T-helper 2 cell treated with Interferon-gamma antibody and Interleukin-4, amounts not matched to agents 5 μg/mL and 100 μg/mL, for 36 hours (primary cell): ENCODE data around the gene APEX1.
"Not testable (repeated sequence)": the region's sequence is repeated elsewhere in the genome, so short reads cannot be mapped to it uniquely, and the experiment has no call there.

Source experiments
- DNase-seq: peaks from one replicate; pipeline ENCODE4 v3.0.0; 2021; ENCODE audit warnings: low spot score
- H3K27ac Mint-ChIP-seq: one replicate; pipeline ENCODE4 v1.8.0; 2021; ENCODE audit warnings: mild to moderate bottlenecking, mixed read lengths
- H3K27me3 Mint-ChIP-seq: one replicate; pipeline ENCODE4 v1.8.0; 2021; ENCODE audit warnings: low read depth, mixed read lengths
- H3K36me3 Mint-ChIP-seq: one replicate; pipeline ENCODE4 v1.8.0; 2021; ENCODE audit warnings: low read depth, mixed read lengths
- H3K4me1 Mint-ChIP-seq: one replicate; pipeline ENCODE4 v1.8.0; 2021; ENCODE audit warnings: low read depth, mixed read lengths
- H3K4me3 Mint-ChIP-seq: one replicate; pipeline ENCODE4 v1.8.0; 2022; ENCODE audit warnings: mild to moderate bottlenecking, moderate library complexity, mixed read lengths
- H3K9me3 Mint-ChIP-seq: one replicate; pipeline ENCODE4 v1.8.0; 2021; ENCODE audit warnings: mixed read lengths

The APEX1 gene

DNA sequence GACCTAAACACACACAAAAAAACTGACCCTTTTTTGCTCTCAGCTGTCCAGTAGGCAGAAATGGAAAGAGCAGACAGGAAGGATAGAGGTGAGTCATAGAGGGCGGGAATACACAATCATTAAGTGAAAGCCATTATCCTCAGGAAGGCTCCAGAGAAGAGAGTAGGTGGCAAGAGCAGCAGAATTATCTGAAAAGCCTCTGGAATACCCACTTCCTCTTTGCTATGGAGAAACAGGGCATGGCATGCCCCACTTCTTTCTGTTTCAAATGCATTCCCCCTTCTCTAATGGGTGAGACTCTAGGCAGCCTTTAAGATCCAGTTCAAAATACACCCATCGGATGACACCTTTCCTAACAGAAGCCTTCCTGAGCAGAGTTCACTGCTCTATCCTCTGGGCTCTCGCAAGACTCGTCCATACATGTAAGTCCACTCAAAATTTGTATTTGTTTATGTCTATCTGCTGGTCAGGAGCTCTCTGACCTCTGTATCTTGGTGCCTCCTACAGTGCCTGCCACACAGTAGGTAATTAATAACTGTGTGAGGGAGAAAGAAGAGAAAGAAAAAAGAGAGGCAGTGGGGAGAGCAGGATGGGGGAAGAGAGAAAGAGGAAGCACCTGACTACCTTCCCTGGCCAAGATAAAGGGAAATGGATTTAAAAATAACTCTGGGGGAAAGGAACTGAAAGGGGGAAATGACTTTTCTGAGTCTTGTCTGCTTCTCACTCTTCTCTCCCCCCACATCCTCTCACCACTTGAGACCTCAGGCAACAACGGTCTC, 27.6 kb upstream of the APEX1 start:
- peak overlapping the region; percentile 57 for H3K4me3 Mint-ChIP-seq
- peak overlapping the region; percentile 86 for H3K27ac Mint-ChIP-seq
- H3K36me3 Mint-ChIP-seq: no peaks in the 10 kb centered on the region
- H3K27me3 Mint-ChIP-seq: no peaks in the 10 kb centered on the region
- no peaks in the 10 kb centered on the region for H3K9me3 Mint-ChIP-seq
- DNase-seq: no peak
- H3K4me1 Mint-ChIP-seq: peaks cover 28% of the 10 kb centered on the region

DNA sequence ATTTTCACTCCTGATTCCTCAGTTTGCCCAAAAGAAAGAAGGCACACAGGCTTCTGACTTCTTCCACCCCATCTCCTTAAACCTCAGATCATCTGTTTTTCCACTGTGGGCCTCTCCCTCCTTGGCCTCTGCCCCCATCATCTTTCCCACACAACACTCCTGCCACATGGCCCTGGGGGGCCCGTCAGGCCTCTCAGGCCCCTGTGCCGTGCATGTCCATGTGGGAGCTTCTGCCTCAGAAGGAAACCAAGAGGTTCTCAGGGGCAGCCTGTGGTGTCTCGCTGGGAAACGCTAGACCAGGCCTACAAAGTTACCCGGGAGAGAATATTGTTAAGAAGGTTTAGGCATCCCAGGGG, 27.0 kb upstream of the APEX1 start:
- peak overlapping the region; percentile 86 for H3K27ac Mint-ChIP-seq
- H3K9me3 Mint-ChIP-seq: no peaks in the 10 kb centered on the region
- DNase-seq: no peak
- no peaks in the 10 kb centered on the region for H3K27me3 Mint-ChIP-seq
- H3K4me3 Mint-ChIP-seq: peak overlapping the region; percentile 57
- peaks cover 28% of the 10 kb centered on the region for H3K4me1 Mint-ChIP-seq
- no peaks in the 10 kb centered on the region for H3K36me3 Mint-ChIP-seq

DNA sequence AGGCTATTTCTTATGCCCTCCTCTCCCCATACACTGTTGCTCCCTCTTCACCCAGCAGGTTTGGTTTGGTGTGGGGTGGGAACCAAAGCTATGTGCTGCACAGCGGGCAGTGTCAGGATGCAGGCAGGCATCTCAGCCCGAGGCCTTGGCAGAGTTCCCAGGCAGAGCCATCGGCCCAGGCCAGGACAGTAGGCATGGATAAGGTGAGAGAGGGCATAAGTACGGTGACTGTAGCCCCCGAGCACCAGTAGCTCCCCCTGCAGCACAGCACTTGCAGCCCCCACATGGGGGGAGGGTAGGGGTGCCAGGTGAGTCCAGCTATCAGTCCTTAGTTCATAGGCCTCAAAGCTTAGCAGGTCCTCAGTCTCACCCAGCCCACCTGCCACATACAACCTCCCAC, 26.2 kb upstream of the APEX1 start:
- peak overlapping the region; percentile 29 for H3K4me3 Mint-ChIP-seq

GRCh38 chr14:20429801-20430669, 25.0 kb upstream of the APEX1 start:
- no peak for DNase-seq
- no peak overlapping the region for H3K27ac Mint-ChIP-seq
- peaks cover 26% of the 10 kb centered on the region for H3K4me1 Mint-ChIP-seq
- H3K9me3 Mint-ChIP-seq: no peaks in the 10 kb centered on the region
- H3K36me3 Mint-ChIP-seq: no peaks in the 10 kb centered on the region
- H3K27me3 Mint-ChIP-seq: no peaks in the 10 kb centered on the region
- no peak overlapping the region for H3K4me3 Mint-ChIP-seq

More for the DNA sequence above, 26.2 kb upstream of the APEX1 start:
- no peaks in the 10 kb centered on the region for H3K9me3 Mint-ChIP-seq
- DNase-seq: no peak
- peak overlapping the region; percentile 41 for H3K27ac Mint-ChIP-seq
- H3K4me1 Mint-ChIP-seq: peaks cover 28% of the 10 kb centered on the region
- H3K36me3 Mint-ChIP-seq: no peaks in the 10 kb centered on the region
- no peaks in the 10 kb centered on the region for H3K27me3 Mint-ChIP-seq

DNA sequence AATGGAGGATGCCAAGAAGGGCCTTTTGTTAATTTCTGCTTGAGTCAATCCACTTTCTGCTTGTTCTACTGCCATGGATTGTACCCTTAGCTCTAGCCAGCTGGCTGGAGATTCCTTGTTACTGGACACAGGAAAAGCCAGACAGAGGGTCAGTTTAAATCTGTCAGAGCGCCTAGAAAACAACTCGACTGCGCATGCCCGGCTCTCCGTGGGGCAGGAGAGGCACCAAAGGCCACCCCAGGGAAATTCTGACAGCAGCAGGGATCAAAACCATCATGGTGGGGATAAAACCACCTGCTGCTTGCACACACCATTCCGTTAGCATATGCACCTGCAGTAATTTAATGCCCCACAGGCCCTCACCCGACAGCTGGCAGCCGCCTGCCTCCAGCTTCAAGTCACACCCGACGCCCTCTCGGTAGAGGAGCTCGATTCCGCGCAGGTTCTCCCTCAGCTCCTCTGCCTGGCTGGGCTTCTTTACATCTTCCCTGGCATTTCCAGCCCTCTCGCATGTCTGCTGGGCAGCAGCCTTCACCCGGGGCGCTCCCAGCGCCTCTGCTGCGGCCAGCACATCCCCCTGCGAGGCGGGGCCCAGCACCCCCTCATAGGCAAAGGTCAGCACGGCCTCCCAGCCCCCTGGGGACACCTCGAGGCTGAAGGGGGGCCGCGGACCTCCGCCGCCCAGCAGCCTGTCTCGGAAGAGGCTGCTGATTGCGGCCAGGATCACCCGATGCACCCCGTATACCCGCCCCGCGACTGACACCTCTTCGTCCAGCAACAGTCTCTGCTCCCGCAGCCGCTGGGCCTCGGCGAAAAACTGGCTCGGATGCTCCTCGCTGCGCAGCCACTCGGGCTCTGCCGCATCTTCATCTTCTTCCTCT, 20.1 kb upstream of the APEX1 start:
- H3K36me3 Mint-ChIP-seq: no peaks in the 10 kb centered on the region
- DNase-seq: no peak

DNA sequence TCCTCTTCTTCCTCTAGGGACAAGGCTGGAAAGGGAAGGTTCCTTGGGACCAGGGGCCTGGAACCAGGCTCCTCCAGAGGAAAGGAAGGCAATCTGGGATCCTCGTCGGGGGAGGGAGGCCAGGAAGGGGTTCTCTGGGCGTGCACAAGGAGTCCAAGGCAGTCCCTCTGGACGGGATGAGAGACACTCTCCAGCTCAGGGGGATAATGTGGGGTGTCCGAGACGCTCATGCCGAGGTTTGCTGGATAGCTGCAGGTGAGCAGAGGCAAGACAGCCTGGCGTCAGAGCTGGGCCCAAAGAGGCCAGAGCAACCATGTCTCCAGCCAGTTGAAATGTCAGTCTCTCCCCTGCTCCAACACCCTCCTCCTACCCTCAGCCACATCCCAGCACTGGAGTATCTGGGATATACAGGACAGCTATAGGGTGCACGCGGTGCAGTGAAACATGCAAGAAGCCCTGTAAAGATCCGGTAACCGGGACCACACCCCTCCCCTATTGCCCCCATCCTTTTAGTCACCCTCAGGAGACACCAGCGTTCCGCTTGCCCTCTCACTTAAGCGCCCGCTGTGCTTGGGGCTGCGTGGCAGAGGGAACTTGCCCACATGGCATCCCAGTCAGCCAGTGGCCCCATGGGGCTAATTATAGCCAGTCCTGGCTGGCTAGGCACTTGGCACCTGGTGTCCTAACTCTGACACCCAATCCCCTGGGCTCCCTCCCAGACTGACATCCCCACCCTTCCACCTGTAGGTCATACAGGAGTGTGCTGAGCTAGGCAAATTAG, 19.3 kb upstream of the APEX1 start, which contains the start of gene KLHL33:
KLHL33 (minus strand) TSS at position 585 of the 781 bp plus-strand sequence; CDS start at position 230, 355 bp downstream.
- Mint-ChIP-seq H3K4me3 (no peak within 1 kb of the TSS), H3K4me1 (peaks cover 4% of the 10 kb centered on the region), H3K9me3 (no peaks in the 10 kb centered on the region)

More for the DNA sequence above, 20.1 kb upstream of the APEX1 start:
- Mint-ChIP-seq H3K4me3 (no peak overlapping the region), H3K27ac (no peak overlapping the region), H3K9me3 (no peaks in the 10 kb centered on the region), H3K27me3 (no peaks in the 10 kb centered on the region), H3K4me1 (no peaks in the 10 kb centered on the region)

GRCh38 chr14:20436363-20436755, 18.7 kb upstream of the APEX1 start:
- Mint-ChIP-seq H3K9me3 (no peaks in the 10 kb centered on the region), H3K36me3 (no peaks in the 10 kb centered on the region), H3K4me3 (no peak overlapping the region), H3K27ac (no peak overlapping the region), H3K4me1 (peaks cover 7% of the 10 kb centered on the region), H3K27me3 (no peaks in the 10 kb centered on the region)
- DNase-seq: no peak

More for the DNA sequence above, 19.3 kb upstream of the APEX1 start, which contains the start of gene KLHL33:
- DNase-seq: no peak
- Mint-ChIP-seq H3K27ac (no peak within 1 kb of the TSS), H3K36me3 (no peaks in the 10 kb centered on the region), H3K27me3 (no peaks in the 10 kb centered on the region)

DNA sequence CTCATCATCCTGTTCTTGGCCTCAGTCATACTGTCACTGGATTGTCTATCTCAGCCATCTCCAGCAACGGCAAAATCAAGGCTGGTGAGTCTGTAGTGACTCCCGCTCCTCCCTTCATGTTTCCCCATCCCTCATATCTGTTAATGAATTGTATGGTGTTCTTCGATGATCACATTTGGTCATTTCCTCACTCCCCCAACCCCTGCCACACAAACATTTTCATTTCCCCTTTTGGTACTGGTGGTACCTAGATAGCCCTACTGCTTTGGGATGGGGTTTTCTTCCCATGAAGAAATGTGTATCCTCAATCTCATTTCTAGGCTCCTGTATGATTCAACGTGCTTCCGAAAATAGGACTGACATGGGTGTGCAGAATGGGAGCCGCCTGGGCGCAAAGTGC, 16.4 kb upstream of the APEX1 start:
- peaks cover 9% of the 10 kb centered on the region for H3K36me3 Mint-ChIP-seq
- H3K27me3 Mint-ChIP-seq: no peaks in the 10 kb centered on the region
- no peaks in the 10 kb centered on the region for H3K9me3 Mint-ChIP-seq
- DNase-seq: no peak
- H3K27ac Mint-ChIP-seq: no peak overlapping the region
- H3K4me1 Mint-ChIP-seq: peaks cover 13% of the 10 kb centered on the region
- H3K4me3 Mint-ChIP-seq: no peak overlapping the region

DNA sequence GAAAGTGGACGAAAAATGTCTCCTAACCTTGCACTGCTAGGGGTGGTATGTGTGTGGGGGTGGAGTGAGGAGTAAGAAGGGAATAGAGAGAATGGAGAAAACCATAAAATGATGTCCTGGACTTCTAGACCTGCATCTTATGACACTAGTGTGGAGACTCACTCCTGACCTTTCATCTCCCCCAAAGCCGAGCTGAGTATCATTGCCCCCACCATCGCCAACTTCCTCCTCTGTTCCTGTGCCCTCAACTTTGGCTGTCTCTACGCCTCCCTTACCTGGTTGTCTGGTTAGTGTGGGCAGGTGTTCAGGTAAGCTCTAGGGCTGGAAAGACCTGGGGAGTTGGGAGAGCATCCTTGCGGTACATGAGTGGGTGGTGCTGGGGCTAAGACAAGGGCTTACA, 14.6 kb upstream of the APEX1 start:
- H3K4me1 Mint-ChIP-seq: peaks cover 13% of the 10 kb centered on the region
- H3K27me3 Mint-ChIP-seq: no peaks in the 10 kb centered on the region
- no peak overlapping the region for H3K4me3 Mint-ChIP-seq
- H3K36me3 Mint-ChIP-seq: peaks cover 9% of the 10 kb centered on the region
- no peaks in the 10 kb centered on the region for H3K9me3 Mint-ChIP-seq
- DNase-seq: no peak
- H3K27ac Mint-ChIP-seq: no peak overlapping the region

DNA sequence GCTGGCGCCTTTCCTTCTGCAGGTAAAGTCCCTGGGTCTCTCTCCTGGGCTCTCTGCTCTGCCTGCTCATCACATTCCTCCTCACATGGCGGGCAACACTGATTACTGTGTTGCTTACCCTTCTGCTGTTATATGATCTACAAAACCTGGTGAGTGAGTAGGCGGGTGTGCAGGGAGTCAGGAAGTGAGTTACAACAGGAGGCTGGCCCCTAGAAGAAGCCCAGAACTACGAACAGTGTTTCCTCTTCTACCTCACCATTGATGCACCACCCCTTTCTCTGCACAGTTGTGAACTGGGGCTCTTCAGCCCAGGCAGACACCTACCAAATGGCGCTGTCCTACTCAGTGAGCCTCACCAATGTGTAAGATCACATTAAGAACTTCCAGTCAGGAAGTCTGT, 14.1 kb upstream of the APEX1 start:
- Mint-ChIP-seq H3K9me3 (no peaks in the 10 kb centered on the region), H3K27me3 (no peaks in the 10 kb centered on the region), H3K36me3 (peaks cover 9% of the 10 kb centered on the region), H3K4me1 (peaks cover 13% of the 10 kb centered on the region), H3K4me3 (peak overlapping the region; percentile 24), H3K27ac (peak overlapping the region; percentile 56)
- no peak for DNase-seq

- no peak for DNase-seq
- Mint-ChIP-seq H3K9me3 (no peaks in the 10 kb centered on the region), H3K27ac (no peak overlapping the region), H3K27me3 (no peaks in the 10 kb centered on the region), H3K4me1 (peaks cover 13% of the 10 kb centered on the region), H3K4me3 (no peak overlapping the region), H3K36me3 (peaks cover 9% of the 10 kb centered on the region)
Observed at GRCh38 chr14:20441461-20441860, 13.6 kb upstream of the APEX1 start.

GRCh38 chr14:20443650-20444049, 11.4 kb upstream of the APEX1 start:
- peaks cover 13% of the 10 kb centered on the region for H3K4me1 Mint-ChIP-seq
- not testable (repeated sequence) for H3K4me3 Mint-ChIP-seq, H3K27ac Mint-ChIP-seq, H3K9me3 Mint-ChIP-seq, DNase-seq, H3K27me3 Mint-ChIP-seq
- H3K36me3 Mint-ChIP-seq: peaks cover 28% of the 10 kb centered on the region

- no peak overlapping the region for H3K4me3 Mint-ChIP-seq
Observed at GRCh38 chr14:20446889-20447288, 8.1 kb upstream of the APEX1 start.

More at GRCh38 chr14:20446889-20447288, 8.1 kb upstream of the APEX1 start:
- DNase-seq: no peak
- Mint-ChIP-seq H3K27ac (no peak overlapping the region), H3K9me3 (no peaks in the 10 kb centered on the region), H3K27me3 (no peaks in the 10 kb centered on the region), H3K4me1 (peaks cover 5% of the 10 kb centered on the region), H3K36me3 (peaks cover 46% of the 10 kb centered on the region)
